Adrenal gland (tissue), 12 donors: Measurements from ENCODE around the gene DISP2. TPM values are rescaled to one million over a fixed set of nuclear protein-coding genes. Genes with fewer than 3 reads are reported as not detected.

Experiments used
- DNase-seq, 7 donors: peaks; one replicate each; pipeline ENCODE4 v3.0.0-alpha.2; 2019 to 2020
- H3K27ac ChIP-seq, 5 donors: fragments of 200-600 bp; sonication (generic) in 4 of 5; 1 replicate in 3 of 5; 2 replicates in 2 of 5; pipeline versions ENCODE4 v1.5.1 to v1.8.0; 2016 to 2020; ENCODE audit warnings: mild to moderate bottlenecking in 1 of 5
- H3K27me3 ChIP-seq: fragments of 200-600 bp; 2 replicates; pipeline ENCODE4 v1.8.0; 2021
- H3K36me3 ChIP-seq, 2 donors: fragments of 200-600 bp; replicated peaks in 1 of 2; 1 replicate in 1 of 2; 2 replicates in 1 of 2; pipeline versions ENCODE4 v1.5.1 to v1.8.0; 2018 to 2022
- H3K4me1 ChIP-seq, 2 donors: fragments of 200-600 bp; replicated peaks in 1 of 2; 1 replicate in 1 of 2; 2 replicates in 1 of 2; pipeline versions ENCODE4 v1.5.1 to v1.8.0; 2018 to 2021
- H3K4me3 ChIP-seq, 4 donors: fragments of 200-600 bp; sonication (generic) in 3 of 4; one replicate each; pipeline ENCODE4 v1.5.1; 2016 to 2018
- H3K9me3 ChIP-seq, 3 donors: fragments of 200-600 bp; sonication (generic) in 1 of 3; replicated peaks in 1 of 3; 1 replicate in 2 of 3; 2 replicates in 1 of 3; pipeline versions ENCODE4 v1.5.1 to v1.8.0; 2016 to 2021
- CTCF ChIP-seq, 6 experiments: fragments of 450-650 bp in 4 of 6; fragments of 200-600 bp in 2 of 6; sonication (generic) in 1 of 6; IDR thresholded peaks; 1 replicate in 5 of 6; 2 replicates in 1 of 6; pipeline versions ENCODE4 v1.5.1 to v1.8.0; 2016 to 2021; ENCODE audit warnings: antibody characterized with exemption in 6 of 6, mild to moderate bottlenecking in 2 of 6, moderate library complexity in 1 of 6
- POLR2A ChIP-seq, 2 donors: fragments of 450-650 bp; IDR thresholded peaks; one replicate each; pipeline ENCODE4 v1.6.1; 2017; ENCODE audit warnings: antibody characterized with exemption in 2 of 2, mild to moderate bottlenecking in 2 of 2, moderate library complexity in 1 of 2
- WGBS, 4 donors: extraction: QIAGEN DNeasy Blood & Tissue Kit in 2 of 4; methylation state at CpG; one replicate each; pipeline versions ENCODE4 v1.1.5 to v1.1.7; 2013 to 2017; 5-methylcytosine and 5-hydroxymethylcytosine counted together
- intact Hi-C, 2 donors: fragments of 100-400 bp; cut with DNase I; formaldehyde crosslinking; loops; one replicate each; pipeline versions ENCODE4 v1.14.1 to v1.15.0; 2022 to 2023
- polyA plus RNA-seq, 3 donors: library from polyadenylated mRNA; stranded (reverse); fragments of 200-250 nt in 2 of 3; fragments of 350-450 nt in 1 of 3; fragmentation: Illumina TruSeq in 1 of 3; extraction: RNeasy Lipid Tissue Mini Kit (QIAGEN cat#74804) in 1 of 3; gene quantifications; one replicate each; pipeline ENCODE4 v1.2.3, GENCODE V29; 2013 to 2014
- total RNA-seq, 9 donors: library from RNA; depleted of rRNA in 4 of 9; stranded (reverse); fragments of >200 nt in 4 of 9; fragments of 120-200 nt in 1 of 9; fragmentation: NEBNext Ultra II Directional in 1 of 9; extraction: Animal tissue kit (Norgen Biotek cat#: 25700) in 1 of 9; gene quantifications; one replicate each; pipeline versions ENCODE4 v1.1.0 to v1.2.4, GENCODE V29; 2013 to 2023
- donor health status: healthy with polysubstance abuse.
- donor health status: Bipolar disorder and iron deficiency.
- donor health status: DM: yes; HTN: yes; CAD: no.
- donor health status: DM: no; HTN: no; CAD: no.
- donor health status: DM: no; HTN: no; CAD: no.
- donor health status: DM: yes; HTN: yes; CAD: no.

Gene DISP2
- total and polyA plus RNA-seq, 12 donors = 0.36 to 19.4 (median 1.2) TPM; not detected in 1

GRCh38 chr15:40325188-40325587, 32.8 kb upstream of the DISP2 start:
- intact Hi-C loops = no loop called here
- H3K4me1 ChIP-seq = peaks cover 0 to 30% of the 10 kb centered on the region in 2 donors
- peak in 1 of 7 donors; percentile 9 for DNase-seq
- TF ChIP-seq POLR2A (IDR thresholded peaks at IDR 0.05) = no peak
- TF ChIP-seq CTCF (IDR thresholded peaks at IDR 0.05) = no peak
- peak overlapping the region in 2 of 5 donors; percentile 7 to 29 for H3K27ac ChIP-seq
- peak overlapping the region in 1 of 4 donors; percentile 87 for H3K4me3 ChIP-seq
- H3K36me3 ChIP-seq = no peaks in the 10 kb centered on the region
- H3K27me3 ChIP-seq = no peaks in the 10 kb centered on the region
- H3K9me3 ChIP-seq = no peaks in the 10 kb centered on the region
- WGBS, 4 donors = 68 to 74% (median 71%) methylated on average over 2 of the region's 2 CpGs

GRCh38 chr15:40325700-40326099, 32.3 kb upstream of the DISP2 start:
- intact Hi-C loops = no loop called here
- peak overlapping the region in 2 of 5 donors; percentile 7 to 29 for H3K27ac ChIP-seq
- H3K36me3 ChIP-seq = no peaks in the 10 kb centered on the region
- H3K9me3 ChIP-seq = no peaks in the 10 kb centered on the region
- TF ChIP-seq POLR2A (IDR thresholded peaks at IDR 0.05) = no peak
- TF ChIP-seq CTCF (IDR thresholded peaks at IDR 0.05) = no peak
- DNase-seq = no peak
- H3K4me3 ChIP-seq = no peak overlapping the region
- peaks cover 0 to 35% of the 10 kb centered on the region in 2 donors for H3K4me1 ChIP-seq
- H3K27me3 ChIP-seq = no peaks in the 10 kb centered on the region
- 85 to 94% (median 89%) methylated on average over 2 of the region's 2 CpGs for WGBS, 4 donors

GRCh38 chr15:40327457-40327856, 30.6 kb upstream of the DISP2 start:
- H3K4me3 ChIP-seq = no peak overlapping the region

GRCh38 chr15:40328176-40328575, 29.8 kb upstream of the DISP2 start:
- TF ChIP-seq POLR2A (IDR thresholded peaks at IDR 0.05) (no peak), CTCF (IDR thresholded peaks at IDR 0.05) (no peak)
- Histone ChIP-seq H3K9me3 (no peaks in the 10 kb centered on the region), H3K36me3 (no peaks in the 10 kb centered on the region), H3K4me3 (no peak overlapping the region), H3K27me3 (no peaks in the 10 kb centered on the region), H3K4me1 (peaks cover 0 to 39% of the 10 kb centered on the region in 2 donors), H3K27ac (no peak overlapping the region)
- intact Hi-C loops = no loop called here
- no peak for DNase-seq
- 75 to 80% (median 78%) methylated on average over 3 of the region's 3 CpGs for WGBS, 4 donors

More at GRCh38 chr15:40327457-40327856, 30.6 kb upstream of the DISP2 start:
- 75 to 88% (median 81%) methylated on average over 4 to 6 of the region's 6 CpGs for WGBS, 4 donors
- DNase-seq = no peak
- no peaks in the 10 kb centered on the region for H3K27me3 ChIP-seq
- H3K9me3 ChIP-seq = no peaks in the 10 kb centered on the region
- H3K27ac ChIP-seq = no peak overlapping the region
- H3K36me3 ChIP-seq = no peaks in the 10 kb centered on the region
- intact Hi-C loops = no loop called here
- TF ChIP-seq CTCF (IDR thresholded peaks at IDR 0.05) = no peak
- TF ChIP-seq POLR2A (IDR thresholded peaks at IDR 0.05) = no peak
- H3K4me1 ChIP-seq = peaks cover 0 to 39% of the 10 kb centered on the region in 2 donors
